ENCODE data around the gene MPO.

Gene MPO, protein sequence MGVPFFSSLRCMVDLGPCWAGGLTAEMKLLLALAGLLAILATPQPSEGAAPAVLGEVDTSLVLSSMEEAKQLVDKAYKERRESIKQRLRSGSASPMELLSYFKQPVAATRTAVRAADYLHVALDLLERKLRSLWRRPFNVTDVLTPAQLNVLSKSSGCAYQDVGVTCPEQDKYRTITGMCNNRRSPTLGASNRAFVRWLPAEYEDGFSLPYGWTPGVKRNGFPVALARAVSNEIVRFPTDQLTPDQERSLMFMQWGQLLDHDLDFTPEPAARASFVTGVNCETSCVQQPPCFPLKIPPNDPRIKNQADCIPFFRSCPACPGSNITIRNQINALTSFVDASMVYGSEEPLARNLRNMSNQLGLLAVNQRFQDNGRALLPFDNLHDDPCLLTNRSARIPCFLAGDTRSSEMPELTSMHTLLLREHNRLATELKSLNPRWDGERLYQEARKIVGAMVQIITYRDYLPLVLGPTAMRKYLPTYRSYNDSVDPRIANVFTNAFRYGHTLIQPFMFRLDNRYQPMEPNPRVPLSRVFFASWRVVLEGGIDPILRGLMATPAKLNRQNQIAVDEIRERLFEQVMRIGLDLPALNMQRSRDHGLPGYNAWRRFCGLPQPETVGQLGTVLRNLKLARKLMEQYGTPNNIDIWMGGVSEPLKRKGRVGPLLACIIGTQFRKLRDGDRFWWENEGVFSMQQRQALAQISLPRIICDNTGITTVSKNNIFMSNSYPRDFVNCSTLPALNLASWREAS

GRCh38 chr17:58280480-58281217 lies at the start of gene MPO:
TSS of gene MPO (minus strand) at chr17:58280935. CDS start at chr17:58280758, 177 bp downstream.
- DNase-seq (ENCODE audit: low read depth) = no peak

DNA sequence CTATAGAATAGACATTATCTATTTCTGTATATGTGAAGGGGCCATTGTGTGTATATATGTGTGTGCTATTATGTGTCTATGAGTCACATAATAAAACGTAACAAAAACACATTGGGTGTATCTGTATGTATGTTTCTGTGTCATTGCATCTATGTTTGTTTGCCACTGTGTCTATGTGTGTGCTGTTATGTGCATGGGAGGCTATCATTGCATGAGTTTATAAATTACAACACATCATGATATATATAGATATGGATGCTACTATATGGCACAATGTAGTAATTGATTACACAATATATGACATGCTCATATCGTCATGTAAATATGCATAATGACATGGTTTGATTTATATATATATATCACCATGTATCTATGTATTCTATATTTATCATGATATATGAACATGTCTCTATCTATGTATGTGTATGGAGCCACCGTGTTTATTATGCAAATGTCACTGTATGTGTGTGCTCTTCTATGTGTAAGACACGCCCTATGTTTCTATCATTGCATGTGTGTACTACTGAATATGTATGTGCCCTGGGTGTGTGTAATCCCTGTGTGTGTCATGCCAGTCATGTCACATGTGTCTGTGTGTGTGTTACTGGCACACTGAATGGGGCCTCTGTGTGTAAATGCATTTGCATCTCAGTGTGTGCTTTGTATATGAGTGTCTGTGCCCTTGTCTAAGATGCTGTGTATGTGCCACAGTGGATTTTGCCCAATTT lies 49.2 kb upstream of the MPO start:
- DNase-seq (ENCODE audit: low read depth) = no peak

- DNase-seq (ENCODE audit: low read depth) = peak; percentile 68
These were observed 48.5 kb upstream of the MPO start for GRCh38 chr17:58329035-58329809.

- peak; percentile 71 for DNase-seq (ENCODE audit: low read depth)
These were observed 47.7 kb upstream of the MPO start, which contains the start of gene TSPOAP1 for GRCh38 chr17:58328195-58329034. TSS of gene TSPOAP1 (minus strand) at chr17:58328795. CDS start at chr17:58327920, 875 bp downstream.

DNA sequence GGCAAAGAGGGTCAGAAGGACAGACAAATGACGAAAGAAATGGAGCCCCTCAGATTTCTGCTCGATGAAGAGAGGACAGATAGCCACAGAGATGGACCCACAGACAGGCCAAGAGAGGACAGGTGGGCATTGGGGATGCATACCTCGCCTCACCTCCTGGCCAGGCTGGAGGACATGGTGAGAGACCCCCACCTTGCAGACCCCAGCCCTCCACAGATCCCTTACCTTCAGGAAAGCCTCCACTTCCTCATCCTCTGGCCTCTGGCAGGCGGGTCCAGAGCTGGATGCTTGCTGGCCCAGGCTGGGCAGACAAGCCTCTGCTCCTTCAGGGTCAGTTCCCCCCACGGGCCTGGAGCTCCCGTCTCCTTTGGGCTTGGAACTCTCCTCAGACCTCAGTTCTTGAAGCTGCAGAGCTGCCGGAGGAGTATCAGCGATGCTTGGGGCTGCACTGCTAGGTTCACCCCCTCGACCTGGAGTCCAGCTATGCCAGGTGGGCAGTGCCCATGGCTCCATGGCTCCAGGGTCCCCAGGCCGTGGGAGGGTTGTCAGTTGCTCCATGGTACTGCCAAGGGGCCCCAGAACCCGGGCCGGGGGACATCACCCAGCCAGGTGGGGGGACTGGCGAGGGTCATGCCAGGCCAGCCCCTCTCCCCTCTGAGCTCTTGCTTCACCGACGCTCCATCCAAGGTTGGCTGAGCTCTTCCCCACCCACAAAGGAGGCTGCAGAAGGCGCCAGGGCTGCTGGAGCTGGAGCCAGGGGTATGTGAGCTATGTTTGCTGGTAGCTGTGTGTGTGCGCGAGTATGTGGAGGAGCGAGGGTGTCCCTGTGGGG lies 46.8 kb upstream of the MPO start:
- no peak for DNase-seq (ENCODE audit: low read depth)

DNA sequence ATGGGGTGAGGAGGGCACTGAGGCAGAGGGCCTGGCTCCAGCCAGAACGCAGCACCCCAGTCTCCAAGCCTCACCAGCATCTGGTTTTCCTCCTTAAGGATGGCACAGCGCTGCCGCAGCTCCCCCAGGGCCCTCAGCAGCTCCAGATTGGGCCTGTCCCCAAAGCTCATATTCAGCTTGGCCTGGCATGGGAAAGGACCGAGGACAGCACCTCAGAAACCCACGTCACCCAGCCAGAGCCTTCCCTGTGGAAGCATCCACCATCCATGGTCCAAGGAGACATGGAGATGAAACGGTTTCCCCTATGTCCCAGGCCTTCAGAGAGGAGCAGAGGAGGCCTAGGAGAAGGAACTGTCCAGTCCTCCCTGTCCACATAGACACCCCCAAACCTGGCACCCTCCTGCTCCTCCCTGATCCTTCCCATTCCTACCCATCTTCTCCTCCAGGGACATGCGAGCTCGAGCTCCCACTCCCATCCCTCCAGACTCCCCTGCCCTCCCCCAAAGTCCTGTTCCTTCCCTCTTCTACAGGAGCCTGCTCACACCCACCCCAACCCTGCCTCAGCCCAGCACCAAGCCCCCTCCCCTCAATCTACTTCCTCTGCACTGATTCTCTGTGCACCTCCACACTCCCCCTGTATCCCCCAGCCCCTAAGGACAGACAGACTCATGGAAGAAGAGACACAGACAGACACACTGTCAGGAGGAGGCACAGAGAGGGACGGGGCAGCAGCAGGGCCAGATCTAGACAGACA lies 46.1 kb upstream of the MPO start:
- DNase-seq (ENCODE audit: low read depth) = no peak

GRCh38 chr17:58325976-58326468 lies 45.3 kb upstream of the MPO start:
- no peak for DNase-seq (ENCODE audit: low read depth)

DNA sequence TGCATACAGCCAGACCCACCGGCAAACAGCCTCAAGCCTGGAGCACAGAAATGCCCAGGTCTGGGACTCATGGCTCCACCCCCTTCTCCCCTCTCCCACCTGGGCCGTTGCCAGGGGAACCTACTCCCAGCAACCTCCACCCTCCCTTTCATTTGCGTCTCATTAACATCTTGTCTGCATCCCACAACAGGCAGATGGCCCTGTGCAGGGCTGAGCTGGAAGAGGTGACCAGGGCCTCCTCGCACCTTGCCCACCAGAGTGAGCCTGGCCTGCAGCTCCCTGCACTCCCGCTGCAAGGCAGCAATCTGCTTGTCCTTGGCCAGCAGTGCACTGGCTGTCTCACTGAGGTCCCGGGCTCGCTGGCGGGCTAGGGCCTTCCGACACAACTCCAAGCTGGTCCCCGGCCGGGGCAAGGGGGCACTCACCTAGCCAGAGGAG lies 44.6 kb upstream of the MPO start:
- DNase-seq (ENCODE audit: low read depth) = no peak

DNA sequence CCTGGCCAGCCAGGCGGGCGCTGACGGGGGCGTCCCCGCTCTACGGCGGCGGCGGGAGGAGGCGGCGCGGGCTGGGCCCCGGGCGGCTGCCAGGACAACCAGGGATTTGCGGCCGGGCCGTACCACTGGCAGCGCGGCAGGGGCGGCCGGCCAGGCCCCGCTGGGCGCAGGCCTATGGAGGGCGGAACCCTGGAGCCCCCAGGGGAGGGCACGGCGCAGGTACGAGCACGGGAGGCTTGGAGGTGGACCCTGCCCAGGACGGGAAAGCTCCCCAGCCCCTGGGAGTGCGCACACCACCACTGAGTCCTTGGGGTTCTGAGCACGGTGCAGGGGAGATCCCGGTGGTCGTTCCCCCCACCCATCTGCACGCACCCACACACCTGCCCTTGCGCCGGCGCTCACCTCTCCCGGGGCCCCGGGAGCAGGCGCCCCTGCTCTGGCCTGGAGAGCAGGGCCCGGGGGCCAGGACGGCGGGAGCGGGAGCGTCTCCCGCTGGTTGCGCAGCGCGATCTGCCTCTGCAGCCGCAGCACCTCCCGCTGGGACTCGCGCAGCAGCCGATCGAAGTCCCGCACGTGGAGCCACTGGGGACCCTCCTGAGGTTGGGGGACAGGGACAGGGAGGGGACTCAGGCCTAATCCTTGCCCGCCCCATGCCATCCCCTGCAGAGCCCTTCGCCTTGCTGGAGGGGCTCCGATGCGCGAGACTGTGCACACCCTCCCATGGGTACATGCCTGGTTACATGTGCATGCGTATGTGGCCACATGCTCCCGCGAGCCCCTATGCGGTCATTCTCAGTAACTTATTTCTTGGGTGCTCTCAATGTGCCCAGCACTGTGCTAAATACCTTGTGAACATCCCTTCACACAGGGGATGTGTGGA lies 43.9 kb upstream of the MPO start:
- no peak for DNase-seq (ENCODE audit: low read depth)

DNA sequence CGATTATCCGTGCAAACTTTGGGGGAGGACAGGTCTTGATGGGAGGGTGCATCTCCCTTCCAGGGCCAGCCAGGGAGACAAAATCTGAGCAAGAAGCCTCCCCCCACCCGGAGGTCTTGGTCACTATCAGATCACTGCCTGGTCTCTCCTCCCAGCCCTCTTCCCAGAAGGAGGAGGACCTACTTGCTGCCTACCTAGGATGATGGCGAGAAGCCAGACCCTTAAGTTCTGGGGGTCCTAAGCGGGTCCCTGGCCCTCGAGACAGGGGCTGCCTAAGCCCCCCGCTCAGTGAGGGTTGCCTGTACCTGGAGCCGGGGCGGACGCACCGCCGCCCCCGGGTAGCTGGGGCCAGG lies 43.3 kb upstream of the MPO start:
- no peak for DNase-seq (ENCODE audit: low read depth)

DNA sequence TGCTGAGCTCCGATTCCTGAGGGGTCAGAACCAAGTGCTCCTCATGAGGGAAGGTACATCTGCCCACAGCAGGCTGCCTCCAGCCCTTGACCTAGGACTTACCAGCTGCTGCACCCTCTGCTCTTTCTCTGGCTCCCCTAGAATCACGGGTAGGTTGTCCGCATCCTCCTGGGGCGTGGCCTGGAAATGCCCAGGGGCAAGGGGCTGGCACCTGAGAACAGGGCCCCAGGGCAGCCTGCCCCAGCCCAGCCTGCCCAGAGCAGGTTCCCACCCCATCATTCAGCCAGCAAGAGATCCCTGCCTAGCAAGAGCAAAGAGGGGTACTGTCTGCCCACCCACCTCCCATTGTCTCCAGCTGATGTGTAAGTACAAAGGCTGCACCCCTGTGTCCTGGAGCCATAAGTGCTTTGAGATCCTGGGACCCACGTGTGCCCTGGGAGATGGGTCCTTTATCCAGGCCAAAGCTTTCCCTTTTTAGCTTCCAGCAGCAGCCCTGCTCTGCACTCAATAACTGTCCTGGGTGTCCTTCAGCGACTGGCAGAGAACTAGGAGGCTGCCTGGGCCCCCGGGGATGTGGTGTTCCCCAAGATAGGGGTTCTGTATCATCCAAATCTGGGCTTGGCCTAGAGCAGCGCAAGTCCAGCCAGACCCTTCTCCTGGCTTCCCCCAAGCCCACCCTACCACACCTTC lies 42.8 kb upstream of the MPO start:
- no peak for DNase-seq (ENCODE audit: low read depth)

DNA sequence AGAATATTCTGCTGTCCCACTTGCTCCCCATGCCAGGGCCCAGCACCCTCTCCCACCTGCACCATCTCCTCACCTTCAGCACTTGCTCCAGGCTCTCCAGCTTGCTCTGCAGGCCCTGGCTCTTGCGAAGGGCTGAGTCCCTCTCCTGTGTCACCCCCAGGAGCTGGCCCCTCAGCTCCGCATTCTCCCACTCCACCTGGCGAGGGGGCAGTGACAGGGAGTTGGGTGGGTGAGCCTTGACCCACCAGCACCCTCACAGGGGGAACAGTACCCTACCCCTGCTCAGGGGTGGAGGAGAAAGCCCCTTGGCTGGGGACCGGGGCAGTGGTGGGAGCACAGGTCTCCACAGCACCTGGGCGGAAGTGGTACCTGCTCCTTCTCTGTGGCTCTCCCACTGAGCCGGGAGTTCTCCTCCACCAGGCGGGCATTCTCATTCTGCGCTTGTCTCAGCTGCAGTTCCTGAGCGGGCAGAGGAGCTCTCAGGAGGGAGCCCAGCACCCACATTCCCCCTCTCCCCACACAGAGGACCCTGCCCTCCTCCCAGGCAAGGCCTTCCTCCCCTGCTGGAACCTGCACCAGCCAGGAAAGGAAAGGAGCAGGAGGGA lies 41.9 kb upstream of the MPO start:
- DNase-seq (ENCODE audit: low read depth) = no peak

GRCh38 chr17:58321571-58322525 lies 41.1 kb upstream of the MPO start:
- DNase-seq (ENCODE audit: low read depth) = no peak

DNA sequence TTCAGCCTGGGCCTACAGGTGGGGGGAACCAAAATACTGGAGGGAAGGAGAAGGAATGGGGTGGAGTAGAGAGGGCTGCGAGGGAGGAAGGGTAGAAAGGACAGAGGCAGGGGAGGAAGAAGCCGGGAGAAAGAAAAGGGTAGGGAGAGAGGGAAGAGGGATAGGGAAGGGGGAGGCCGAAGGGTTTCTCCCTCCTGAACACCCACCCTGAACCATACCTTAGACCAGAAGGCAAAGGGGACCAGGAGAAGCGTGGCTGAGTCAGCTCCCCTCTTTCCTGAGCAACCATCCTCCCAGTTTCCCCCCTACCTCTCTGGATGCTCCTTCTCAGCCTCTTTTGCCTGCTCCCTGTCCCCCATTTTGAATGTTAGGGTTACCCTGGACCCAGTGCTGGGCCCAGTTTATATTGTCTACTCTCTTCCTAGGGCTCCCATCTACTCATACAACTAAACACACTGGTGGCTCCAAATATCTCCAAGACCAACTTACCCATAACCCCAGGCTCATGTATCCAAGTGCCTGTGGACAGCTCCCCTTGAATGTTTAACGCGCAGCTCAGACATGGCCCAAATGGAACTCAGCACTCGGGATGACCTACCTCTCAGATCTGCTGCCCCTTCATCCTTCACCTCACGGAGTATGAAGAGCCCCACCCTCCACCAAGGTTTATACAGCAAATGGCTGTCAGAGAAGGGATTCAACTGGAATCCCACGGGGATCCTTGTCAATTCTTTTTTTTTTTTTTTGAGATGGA lies 40.0 kb upstream of the MPO start:
- no peak for DNase-seq (ENCODE audit: low read depth)

Data from activated gamma-delta T cell treated with anti-CD3 and anti-CD28 coated beads, Interleukin-2, amount 50 U/mL, for 16 hours (primary cell).